C4-2B (cell line): ENCODE results near the gene SLC24A3.

Source experiments
- ZFX ChIP-seq: fragments of 450-650 bp; IDR thresholded peaks from 2 replicates; pipeline ENCODE4 v1.6.1; 2017
- TF ChIP-seq, protein P1 (sequence below): fragments of 450-650 bp; conservative IDR thresholded peaks from 2 replicates; pipeline ENCODE4 v1.5.1; 2017; ENCODE audit warnings: mild to moderate bottlenecking

DNA sequence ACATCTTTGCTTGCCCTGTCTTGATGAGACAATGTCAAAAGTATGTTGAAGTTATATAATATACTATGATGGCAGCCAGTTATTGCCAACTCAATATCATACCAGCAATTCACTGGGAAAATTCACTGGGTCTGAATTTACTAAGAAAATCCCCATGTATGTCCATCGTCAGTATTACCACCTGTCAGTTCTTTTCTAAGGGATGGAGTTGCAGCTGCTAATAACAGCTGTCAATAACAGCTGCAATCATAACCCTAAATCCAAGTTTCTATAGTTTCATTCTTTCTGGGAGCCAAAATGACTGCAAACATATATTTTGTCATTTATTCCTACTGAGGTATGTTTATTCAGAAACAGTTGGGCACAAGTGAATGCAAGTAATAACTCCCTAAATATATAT lies 413.0 kb downstream of the SLC24A3 start:
- TF ChIP-seq, protein P1, sequence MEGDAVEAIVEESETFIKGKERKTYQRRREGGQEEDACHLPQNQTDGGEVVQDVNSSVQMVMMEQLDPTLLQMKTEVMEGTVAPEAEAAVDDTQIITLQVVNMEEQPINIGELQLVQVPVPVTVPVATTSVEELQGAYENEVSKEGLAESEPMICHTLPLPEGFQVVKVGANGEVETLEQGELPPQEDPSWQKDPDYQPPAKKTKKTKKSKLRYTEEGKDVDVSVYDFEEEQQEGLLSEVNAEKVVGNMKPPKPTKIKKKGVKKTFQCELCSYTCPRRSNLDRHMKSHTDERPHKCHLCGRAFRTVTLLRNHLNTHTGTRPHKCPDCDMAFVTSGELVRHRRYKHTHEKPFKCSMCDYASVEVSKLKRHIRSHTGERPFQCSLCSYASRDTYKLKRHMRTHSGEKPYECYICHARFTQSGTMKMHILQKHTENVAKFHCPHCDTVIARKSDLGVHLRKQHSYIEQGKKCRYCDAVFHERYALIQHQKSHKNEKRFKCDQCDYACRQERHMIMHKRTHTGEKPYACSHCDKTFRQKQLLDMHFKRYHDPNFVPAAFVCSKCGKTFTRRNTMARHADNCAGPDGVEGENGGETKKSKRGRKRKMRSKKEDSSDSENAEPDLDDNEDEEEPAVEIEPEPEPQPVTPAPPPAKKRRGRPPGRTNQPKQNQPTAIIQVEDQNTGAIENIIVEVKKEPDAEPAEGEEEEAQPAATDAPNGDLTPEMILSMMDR, result no peak
- TF ChIP-seq ZFX, result no peak
